ENCODE data around the gene CALN1. TPM values are rescaled to one million over a fixed set of nuclear protein-coding genes. Genes with fewer than 3 reads are reported as not detected.

The CALN1 gene
- polyA plus RNA-seq, 1 donor from 2014 or later, result 7.8 TPM

GRCh38 chr7:72446131-72446530 is 34.0 kb upstream of the CALN1 start:
- H3K27ac ChIP-seq (ENCODE audit: low read length), result no peak overlapping the region
- no peaks in the 10 kb centered on the region for H3K79me2 ChIP-seq (replicated peaks; ENCODE audit: insufficient read depth, low read length)
- H4K20me1 ChIP-seq (ENCODE audit: insufficient read depth), result no peaks in the 10 kb centered on the region
- no peaks in the 10 kb centered on the region for H3K27me3 ChIP-seq (ENCODE audit: insufficient read depth, low read depth, low read length)
- no peak overlapping the region for H3K4me3 ChIP-seq (ENCODE audit: low read length)
- H3K4me2 ChIP-seq (ENCODE audit: low read length), result no peak overlapping the region
- no peaks in the 10 kb centered on the region for H3K9me2 ChIP-seq (ENCODE audit: insufficient read depth, low read length)
- no peak overlapping the region for H3K9ac ChIP-seq (ENCODE audit: low read length)
- no peaks in the 10 kb centered on the region for H3F3A ChIP-seq (ENCODE audit: insufficient read depth, low read length, poor library complexity, severe bottlenecking)
- TF ChIP-seq EZH2 (IDR thresholded peaks at IDR 0.05; ENCODE audit: borderline replicate concordance, insufficient read depth, low read length, poor library complexity, severe bottlenecking) (no peak), CTCF (IDR thresholded peaks at IDR 0.05; ENCODE audit: poor library complexity, severe bottlenecking) (no peak), SMC3 (conservative IDR thresholded peaks at IDR 0.05; ENCODE audit: poor library complexity) (no peak), RAD21 (conservative IDR thresholded peaks at IDR 0.05) (no peak), POLR2AphosphoS5 (IDR thresholded peaks at IDR 0.05) (no peak), MXI1 (conservative IDR thresholded peaks at IDR 0.05; ENCODE audit: poor library complexity, severe bottlenecking) (no peak), TAF1 (IDR thresholded peaks at IDR 0.05; ENCODE audit: low read depth) (no peak), EP300 (conservative IDR thresholded peaks at IDR 0.05; ENCODE audit: poor library complexity, severe bottlenecking) (no peak)
- TF ChIP-seq, protein P1, sequence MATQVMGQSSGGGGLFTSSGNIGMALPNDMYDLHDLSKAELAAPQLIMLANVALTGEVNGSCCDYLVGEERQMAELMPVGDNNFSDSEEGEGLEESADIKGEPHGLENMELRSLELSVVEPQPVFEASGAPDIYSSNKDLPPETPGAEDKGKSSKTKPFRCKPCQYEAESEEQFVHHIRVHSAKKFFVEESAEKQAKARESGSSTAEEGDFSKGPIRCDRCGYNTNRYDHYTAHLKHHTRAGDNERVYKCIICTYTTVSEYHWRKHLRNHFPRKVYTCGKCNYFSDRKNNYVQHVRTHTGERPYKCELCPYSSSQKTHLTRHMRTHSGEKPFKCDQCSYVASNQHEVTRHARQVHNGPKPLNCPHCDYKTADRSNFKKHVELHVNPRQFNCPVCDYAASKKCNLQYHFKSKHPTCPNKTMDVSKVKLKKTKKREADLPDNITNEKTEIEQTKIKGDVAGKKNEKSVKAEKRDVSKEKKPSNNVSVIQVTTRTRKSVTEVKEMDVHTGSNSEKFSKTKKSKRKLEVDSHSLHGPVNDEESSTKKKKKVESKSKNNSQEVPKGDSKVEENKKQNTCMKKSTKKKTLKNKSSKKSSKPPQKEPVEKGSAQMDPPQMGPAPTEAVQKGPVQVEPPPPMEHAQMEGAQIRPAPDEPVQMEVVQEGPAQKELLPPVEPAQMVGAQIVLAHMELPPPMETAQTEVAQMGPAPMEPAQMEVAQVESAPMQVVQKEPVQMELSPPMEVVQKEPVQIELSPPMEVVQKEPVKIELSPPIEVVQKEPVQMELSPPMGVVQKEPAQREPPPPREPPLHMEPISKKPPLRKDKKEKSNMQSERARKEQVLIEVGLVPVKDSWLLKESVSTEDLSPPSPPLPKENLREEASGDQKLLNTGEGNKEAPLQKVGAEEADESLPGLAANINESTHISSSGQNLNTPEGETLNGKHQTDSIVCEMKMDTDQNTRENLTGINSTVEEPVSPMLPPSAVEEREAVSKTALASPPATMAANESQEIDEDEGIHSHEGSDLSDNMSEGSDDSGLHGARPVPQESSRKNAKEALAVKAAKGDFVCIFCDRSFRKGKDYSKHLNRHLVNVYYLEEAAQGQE (IDR thresholded peaks at IDR 0.05; ENCODE audit: borderline replicate concordance), result no peak
- H3K9me3 ChIP-seq (ENCODE audit: low read length), result no peaks in the 10 kb centered on the region
- H2AFZ ChIP-seq (ENCODE audit: low read depth, low read length), result no peak overlapping the region
- H3K36me3 ChIP-seq (ENCODE audit: insufficient read depth, low read length), result no peaks in the 10 kb centered on the region

GRCh38 chr7:72445580-72445979 is 33.4 kb upstream of the CALN1 start:
- TF ChIP-seq POLR2AphosphoS5 (IDR thresholded peaks at IDR 0.05), result no peak
- no peak for TF ChIP-seq CTCF (IDR thresholded peaks at IDR 0.05; ENCODE audit: poor library complexity, severe bottlenecking)
- no peak for TF ChIP-seq TAF1 (IDR thresholded peaks at IDR 0.05; ENCODE audit: low read depth)
- no peak for TF ChIP-seq RAD21 (conservative IDR thresholded peaks at IDR 0.05)
- no peak for TF ChIP-seq SMC3 (conservative IDR thresholded peaks at IDR 0.05; ENCODE audit: poor library complexity)
- TF ChIP-seq, protein P1 (IDR thresholded peaks at IDR 0.05; ENCODE audit: borderline replicate concordance), result no peak
- TF ChIP-seq EZH2 (IDR thresholded peaks at IDR 0.05; ENCODE audit: borderline replicate concordance, insufficient read depth, low read length, poor library complexity, severe bottlenecking), result no peak
- no peak for TF ChIP-seq EP300 (conservative IDR thresholded peaks at IDR 0.05; ENCODE audit: poor library complexity, severe bottlenecking)
- TF ChIP-seq MXI1 (conservative IDR thresholded peaks at IDR 0.05; ENCODE audit: poor library complexity, severe bottlenecking), result no peak
- Histone ChIP-seq H3F3A (ENCODE audit: insufficient read depth, low read length, poor library complexity, severe bottlenecking) (no peaks in the 10 kb centered on the region), H3K27ac (ENCODE audit: low read length) (no peak overlapping the region), H3K9ac (ENCODE audit: low read length) (no peak overlapping the region), H3K9me2 (ENCODE audit: insufficient read depth, low read length) (no peaks in the 10 kb centered on the region), H3K4me3 (ENCODE audit: low read length) (no peak overlapping the region), H3K9me3 (ENCODE audit: low read length) (no peaks in the 10 kb centered on the region), H3K27me3 (ENCODE audit: insufficient read depth, low read depth, low read length) (no peaks in the 10 kb centered on the region), H3K36me3 (ENCODE audit: insufficient read depth, low read length) (no peaks in the 10 kb centered on the region), H2AFZ (ENCODE audit: low read depth, low read length) (no peak overlapping the region), H4K20me1 (ENCODE audit: insufficient read depth) (no peaks in the 10 kb centered on the region), H3K79me2 (replicated peaks; ENCODE audit: insufficient read depth, low read length) (no peaks in the 10 kb centered on the region), H3K4me2 (ENCODE audit: low read length) (no peak overlapping the region)

Data from neural cell (in vitro differentiated cells).